GM12891 (cell line): ENCODE data around the gene TUBG2.

Experiments
- PAX5 ChIP-seq: IDR thresholded peaks from 2 replicates; pipeline ENCODE4 v1.6.1; 2011; ENCODE audit warnings: low read length, moderate library complexity, mild to moderate bottlenecking; ENCODE audit not compliant: insufficient read depth, severe bottlenecking
- POLR2A ChIP-seq: IDR thresholded peaks from 2 replicates; pipeline ENCODE4 v1.6.1; 2011; ENCODE audit warnings: low read depth, low read length, control low read depth
- POLR2AphosphoS5 ChIP-seq: IDR thresholded peaks from 2 replicates; pipeline ENCODE4 v1.6.1; 2011; ENCODE audit warnings: low read depth, low read length, control low read depth
- POU2F2 ChIP-seq: IDR thresholded peaks from 2 replicates; pipeline ENCODE4 v1.6.1; 2011; ENCODE audit warnings: low read depth, mild to moderate bottlenecking, control low read depth, low read length, moderate library complexity
- SPI1 ChIP-seq: IDR thresholded peaks from 2 replicates; pipeline ENCODE4 v1.6.1; 2011; ENCODE audit warnings: low read depth, low read length, control low read depth
- TAF1 ChIP-seq: IDR thresholded peaks from 2 replicates; pipeline ENCODE4 v1.6.1; 2011; ENCODE audit warnings: low read depth, low read length, control low read depth

DNA sequence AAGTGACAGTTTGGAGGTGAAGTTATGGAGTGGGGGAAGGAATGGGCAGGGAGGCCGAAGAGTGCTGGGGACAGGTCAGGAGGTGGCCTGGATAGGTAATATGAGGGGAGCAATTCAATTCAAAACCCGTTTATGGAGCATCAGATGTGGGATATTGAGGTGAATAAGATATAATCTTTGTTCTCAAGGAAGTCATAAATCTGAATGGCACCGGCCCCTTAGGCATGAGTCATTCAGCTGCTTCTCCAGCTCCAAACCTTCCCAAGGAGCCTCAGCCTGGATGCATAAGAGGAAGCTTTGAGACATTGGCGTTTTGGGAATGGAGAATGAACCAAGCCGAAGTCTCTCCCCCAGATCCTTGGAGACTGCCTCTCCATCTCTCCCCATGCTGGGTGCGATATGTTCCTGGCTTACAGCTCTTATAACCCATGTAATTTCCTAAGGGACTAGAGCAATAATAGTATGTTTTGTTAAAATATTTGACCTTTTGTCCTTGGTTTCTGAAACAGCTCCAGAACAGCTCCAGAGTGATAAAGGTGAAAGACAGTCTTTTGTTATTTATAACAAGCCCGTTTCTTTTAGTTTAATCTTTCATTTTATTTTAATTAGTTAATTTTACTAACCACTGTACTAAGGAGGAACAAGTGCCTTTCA lies 1.7 kb downstream of the TUBG2 start:
- TF ChIP-seq POLR2A, result no peak
- TF ChIP-seq POLR2AphosphoS5, result no peak
- TF ChIP-seq TAF1, result no peak
- no peak for TF ChIP-seq SPI1
- no peak for TF ChIP-seq PAX5
- TF ChIP-seq POU2F2, result no peak
